IPS-NIHi11 (cell line): ENCODE results near the gene ZIC4.

Experiments
- DNase-seq: peaks from one replicate; pipeline ENCODE4 v3.0.0; 2012; ENCODE audit warnings: mixed read lengths, low spot score

Gene ZIC4

GRCh38 chr3:147417551-147418295 is 11.4 kb upstream of the ZIC4 start:
- DNase-seq: no peak

DNA sequence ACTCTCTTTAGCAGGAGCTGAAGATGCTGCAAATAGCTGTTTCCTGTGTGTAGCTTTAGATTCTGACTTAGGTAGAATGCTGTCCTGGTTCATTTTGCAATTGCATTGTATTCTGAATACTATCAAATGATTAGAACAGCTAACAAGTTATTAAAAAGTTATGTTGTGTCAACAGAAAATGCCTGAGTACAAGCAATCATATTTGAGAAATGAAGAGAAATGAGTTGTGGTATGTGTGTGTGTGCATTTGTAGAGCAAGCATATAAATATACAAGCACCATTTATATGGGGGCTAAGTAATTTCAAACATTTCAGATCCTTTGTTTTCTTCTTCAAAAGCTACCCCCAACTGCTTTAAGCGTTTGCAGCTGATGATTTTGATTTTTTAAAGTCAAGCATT is 10.6 kb upstream of the ZIC4 start:
- DNase-seq: no peak

- no peak for DNase-seq
Observed at GRCh38 chr3:147415874-147416273, 9.5 kb upstream of the ZIC4 start.

DNA sequence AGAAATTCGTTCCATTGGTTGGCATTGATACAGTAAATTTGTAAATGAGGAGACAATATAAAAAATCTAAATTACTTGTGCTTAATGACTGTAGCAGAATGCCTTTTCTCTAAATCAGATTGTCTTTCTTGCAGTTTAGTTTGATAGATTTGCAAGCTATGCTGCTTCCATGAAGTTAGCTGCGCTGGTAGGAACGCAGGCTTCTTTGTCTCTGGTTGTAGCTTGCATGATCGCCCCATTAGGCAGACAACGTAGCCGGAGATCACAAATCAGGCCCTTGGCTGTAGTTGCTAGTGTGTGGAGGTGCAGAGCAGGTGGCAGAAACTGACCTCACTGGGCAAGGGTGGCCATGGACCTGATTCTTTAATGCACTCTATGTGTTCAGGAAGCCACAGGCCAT is 8.9 kb upstream of the ZIC4 start:
- DNase-seq: no peak

DNA sequence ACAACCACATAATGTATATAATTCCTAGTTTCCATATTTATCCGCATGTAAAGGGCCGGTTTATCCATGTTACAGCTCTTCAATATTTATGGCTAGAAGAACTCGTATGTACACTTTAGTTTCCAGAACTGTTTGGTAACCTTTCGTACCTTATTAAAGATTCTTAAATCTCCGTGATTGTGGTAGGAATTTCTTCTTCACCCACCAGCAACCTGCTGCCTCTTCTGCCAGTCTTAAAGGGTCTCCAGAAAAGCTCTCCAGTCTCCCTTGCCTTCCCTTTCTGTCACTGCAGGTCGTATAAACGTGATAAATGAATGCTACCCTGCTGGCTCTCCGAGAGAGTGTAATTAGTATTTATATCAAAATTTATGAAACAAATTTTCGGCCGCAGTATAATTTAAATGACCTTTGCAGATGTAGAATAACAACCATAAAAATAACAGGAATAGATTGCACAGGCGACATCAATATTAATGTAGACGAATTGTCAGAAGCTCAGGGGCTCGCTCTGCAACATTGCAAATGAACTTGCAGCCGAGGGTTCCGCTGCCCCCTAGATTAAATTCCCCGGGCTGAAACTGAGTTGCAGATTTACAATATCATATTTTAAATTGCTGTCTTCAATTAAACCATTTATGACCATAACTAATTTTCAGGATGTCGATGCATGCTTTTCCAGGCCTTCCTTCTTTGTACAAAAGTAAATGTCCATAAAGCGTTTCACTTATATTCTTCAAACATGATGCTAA is 8.2 kb upstream of the ZIC4 start:
- no peak for DNase-seq

GRCh38 chr3:147413686-147414389 is 7.5 kb upstream of the ZIC4 start:
- no peak for DNase-seq

DNA sequence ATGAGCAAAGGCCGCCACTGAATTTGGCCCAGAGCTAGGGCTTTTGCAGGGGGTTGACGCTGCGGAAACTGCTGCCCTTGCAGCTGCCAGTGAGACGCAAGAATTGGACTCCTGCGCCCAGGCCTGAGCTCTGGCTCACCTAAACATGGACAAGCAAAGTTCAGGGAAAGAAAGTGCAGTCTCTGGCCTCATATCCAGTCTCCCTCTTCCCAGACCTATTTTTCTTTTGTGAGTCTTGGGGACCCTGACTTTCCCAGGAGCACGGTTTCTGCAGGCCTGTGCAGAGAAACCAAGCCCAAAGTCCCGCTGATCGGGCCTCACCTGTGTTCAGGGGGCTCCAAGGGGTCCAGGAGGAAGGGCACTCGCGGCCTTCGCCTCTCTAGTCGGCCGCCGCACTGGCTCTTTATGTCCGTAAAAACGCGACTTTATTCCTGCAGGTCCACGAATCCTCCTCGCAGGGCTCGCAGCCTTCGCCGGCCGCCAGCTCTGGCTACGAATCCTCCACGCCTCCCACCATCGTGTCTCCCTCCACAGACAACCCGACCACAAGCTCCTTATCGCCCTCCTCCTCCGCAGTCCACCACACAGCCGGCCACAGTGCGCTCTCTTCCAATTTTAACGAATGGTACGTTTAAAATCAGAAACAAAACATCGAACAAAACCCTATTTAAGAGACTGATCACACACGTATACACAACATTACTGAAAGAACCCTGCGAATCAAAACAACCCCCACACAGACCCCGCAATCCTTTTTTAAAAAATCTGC is 6.8 kb upstream of the ZIC4 start:
- no peak for DNase-seq

- no peak for DNase-seq
Observed at GRCh38 chr3:147412261-147412916, 6.0 kb upstream of the ZIC4 start.

GRCh38 chr3:147411815-147412241 is 5.5 kb upstream of the ZIC4 start:
- DNase-seq: no peak

DNA sequence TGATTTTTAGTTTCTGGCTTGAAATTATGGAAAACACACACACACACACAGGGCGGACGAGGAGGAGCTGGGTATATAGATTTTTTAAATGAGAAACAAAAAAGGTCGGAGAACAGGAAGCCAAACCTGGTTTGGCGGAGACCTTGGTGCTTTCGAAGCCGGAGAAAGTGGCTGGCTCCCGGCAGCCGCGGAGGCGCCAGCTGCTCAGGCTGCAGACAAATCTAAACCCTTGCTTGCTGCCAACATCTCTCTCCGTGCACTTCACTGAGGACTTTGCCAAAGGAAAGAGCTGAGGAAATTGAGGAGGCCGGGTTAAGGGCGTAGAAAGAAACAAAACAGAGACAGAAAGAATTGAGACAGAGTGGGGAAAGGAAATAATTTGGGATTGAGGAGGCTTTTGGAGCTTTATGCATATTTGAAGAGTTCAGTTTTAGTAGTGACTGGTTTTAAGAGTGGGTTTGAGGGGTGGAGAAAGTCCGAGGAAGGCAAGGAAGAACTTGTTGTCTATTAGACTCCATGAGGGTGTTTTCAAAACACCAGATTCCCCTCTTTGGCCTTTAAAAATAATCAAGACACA is 5.0 kb upstream of the ZIC4 start:
- no peak for DNase-seq

GRCh38 chr3:147410526-147411237 is 4.3 kb upstream of the ZIC4 start:
- no peak for DNase-seq

- DNase-seq: no peak
Observed at GRCh38 chr3:147410116-147410525, 3.8 kb upstream of the ZIC4 start.

DNA sequence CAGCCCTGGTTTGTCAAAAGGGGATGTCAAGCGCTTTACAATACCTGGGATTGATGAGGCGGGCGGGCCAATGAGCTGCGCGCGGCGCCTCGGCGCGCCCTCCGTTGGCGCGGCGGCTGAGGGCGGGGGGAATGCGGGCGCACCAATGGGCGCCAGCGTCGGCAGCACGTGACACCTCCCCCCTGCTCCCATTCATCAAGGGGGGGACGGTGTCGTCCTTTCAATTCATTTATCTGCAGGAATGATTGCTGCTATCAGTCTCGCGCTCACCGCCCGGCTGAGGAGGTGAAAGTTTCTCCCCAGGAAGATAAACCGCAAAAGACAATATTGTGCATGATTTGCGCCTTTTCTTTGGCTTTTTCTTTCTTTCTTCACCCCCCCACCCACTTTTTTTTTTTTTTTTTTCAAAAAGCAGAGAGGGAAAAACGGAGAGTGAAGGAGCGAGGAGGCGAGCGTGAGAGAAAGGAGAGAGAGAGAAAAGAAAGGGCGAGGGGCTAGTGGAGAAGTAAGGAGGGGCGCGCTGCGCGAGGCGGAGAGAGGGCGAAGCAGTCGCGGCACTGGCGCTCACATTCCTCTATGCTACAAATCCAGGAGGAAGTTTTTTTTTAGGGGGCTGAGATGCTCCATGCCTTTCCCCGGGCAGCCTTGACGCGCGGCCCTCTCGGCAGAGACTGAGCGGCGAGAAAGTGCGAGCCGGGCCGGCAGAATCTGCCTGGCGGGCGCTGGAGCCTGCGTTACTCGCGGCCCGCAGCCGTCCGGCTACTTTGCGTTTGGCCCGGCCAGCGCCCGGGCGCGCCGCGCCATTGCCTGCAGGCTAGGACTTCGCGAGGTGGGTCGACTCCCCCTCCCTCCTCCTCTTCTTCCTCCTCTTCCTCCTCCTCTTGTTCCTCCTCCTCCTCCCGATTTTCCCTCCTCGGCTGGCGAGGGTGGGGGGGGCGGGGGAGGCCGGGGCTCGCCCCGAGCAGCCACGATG is 3.1 kb upstream of the ZIC4 start, which contains the start of gene ZIC1:
ZIC1 (plus strand) TSS at position 223 of the 973 bp plus-strand sequence; CDS start at position 971, 748 bp downstream.
- DNase-seq: peak; percentile 77

- DNase-seq: no peak
Observed at GRCh38 chr3:147408188-147409100, 2.1 kb upstream of the ZIC4 start.

- DNase-seq: no peak
Observed at GRCh38 chr3:147407498-147408187, 1.3 kb upstream of the ZIC4 start.

- DNase-seq: no peak
Observed at GRCh38 chr3:147407114-147407497, 763 bp upstream of the ZIC4 start.

DNA sequence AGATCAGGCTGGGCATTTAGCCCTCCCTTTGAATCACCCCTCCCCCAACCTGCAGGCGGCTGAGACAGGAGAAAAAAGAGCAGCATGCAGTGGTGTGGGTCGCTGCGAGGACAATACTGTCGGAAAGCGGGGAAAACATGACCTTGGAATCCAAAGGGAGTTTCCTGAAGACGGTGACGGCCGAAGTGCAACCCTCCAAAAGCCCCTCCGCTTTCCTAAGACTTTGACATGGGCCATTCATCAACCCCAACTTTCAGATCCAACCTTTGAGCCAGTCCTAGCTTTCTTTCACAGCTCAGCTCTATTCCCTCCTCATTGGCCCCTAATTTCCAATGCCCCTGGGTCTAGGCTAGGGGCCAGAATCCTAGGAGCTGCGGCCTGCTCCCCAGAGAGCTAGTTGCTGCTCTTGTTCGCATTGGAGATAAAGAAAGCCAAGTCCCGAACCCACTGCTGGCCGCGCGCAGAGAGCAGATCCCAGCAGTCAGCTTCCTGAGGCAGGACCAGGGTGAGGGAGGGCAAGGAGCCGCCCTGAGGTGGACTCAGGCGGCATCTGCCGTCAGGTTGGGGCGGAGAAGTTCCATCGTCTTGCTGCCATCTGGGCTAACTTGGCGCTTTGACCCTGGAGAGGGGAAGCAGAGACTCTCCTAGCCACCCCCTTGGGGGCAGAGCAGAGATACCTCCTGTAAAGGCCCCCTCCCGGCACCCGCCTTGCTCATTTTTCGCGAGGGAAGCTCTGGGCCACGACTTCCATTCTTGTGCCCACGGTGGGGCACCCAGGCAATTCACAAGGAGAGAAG is 914 bp downstream of the ZIC4 start:
- no peak for DNase-seq
